GM19395 (cell line): ENCODE data around the gene APOA5.
"Not testable (repeated sequence)": the region's sequence is repeated elsewhere in the genome, so short reads cannot be mapped to it uniquely, and the experiment has no call there.

ENCODE experiments used
- ATAC-seq: cut with Tn5 transposase; IDR thresholded peaks from one replicate; pipeline ENCODE4 v1.9.1; 2021; ENCODE audit warnings: mild to moderate bottlenecking, moderate library complexity; ENCODE audit not compliant: unreplicated experiment

APOA5 gene

GRCh38 chr11:116776522-116776984 is 15.1 kb downstream of the APOA5 start:
- no peak for ATAC-seq

- no peak for ATAC-seq
Observed at GRCh38 chr11:116775975-116776374, 15.7 kb downstream of the APOA5 start.

- no peak for ATAC-seq
Observed at GRCh38 chr11:116774661-116775060, 17.0 kb downstream of the APOA5 start.

GRCh38 chr11:116773203-116774097 is 18.2 kb downstream of the APOA5 start:
- ATAC-seq, result peak; percentile 52

GRCh38 chr11:116772443-116773202 is 19.1 kb downstream of the APOA5 start, which contains the start of gene BUD13:
Gene BUD13, minus strand, starts transcription at chr11:116772987. Its CDS starts 23 bp downstream, at chr11:116772964.
- ATAC-seq, result peak; percentile 89

- no peak for ATAC-seq
Observed at GRCh38 chr11:116771935-116772334, 19.7 kb downstream of the APOA5 start.

- ATAC-seq, result no peak
Observed at GRCh38 chr11:116762132-116762531, 29.5 kb downstream of the APOA5 start.

- not testable (repeated sequence) for ATAC-seq
Observed at GRCh38 chr11:116756044-116756443, 35.6 kb downstream of the APOA5 start.

- no peak for ATAC-seq
Observed at GRCh38 chr11:116750070-116750718, 41.5 kb downstream of the APOA5 start.

GRCh38 chr11:116742104-116742503 is 49.6 kb downstream of the APOA5 start:
- ATAC-seq, result no peak

- ATAC-seq, result no peak
Observed at GRCh38 chr11:116740741-116741140, 50.9 kb downstream of the APOA5 start.
